ENCODE data around the gene CRB2.
"Not testable (repeated sequence)": the region's sequence is repeated elsewhere in the genome, so short reads cannot be mapped to it uniquely, and the experiment has no call there.

The CRB2 gene

GRCh38 chr9:123394291-123395235, 38.6 kb downstream of the CRB2 start:
- ChIA-PET POLR2A (no interaction called here), CTCF (no interaction called here)
- no peak for DNase-seq (ENCODE audit: extremely low spot score)
- TF ChIP-seq CTBP1 (IDR thresholded peaks at IDR 0.05; ENCODE audit: borderline replicate concordance) (no peak), BHLHE40 (IDR thresholded peaks at IDR 0.05; ENCODE audit: borderline replicate concordance) (no peak), ZNF384 (IDR thresholded peaks at IDR 0.05) (no peak), FOXA1 (IDR thresholded peaks at IDR 0.05) (no peak), ARNT (IDR thresholded peaks at IDR 0.05) (no peak), L3MBTL2 (conservative IDR thresholded peaks at IDR 0.05) (no peak), FOXM1 (IDR thresholded peaks at IDR 0.05; ENCODE audit: borderline replicate concordance) (no peak), LEF1 (IDR thresholded peaks at IDR 0.05; ENCODE audit: borderline replicate concordance) (no peak), FOXK2 (IDR thresholded peaks at IDR 0.05) (no peak), HDGF (IDR thresholded peaks at IDR 0.05; ENCODE audit: borderline replicate concordance) (no peak)
- TF ChIP-seq, protein P1, sequence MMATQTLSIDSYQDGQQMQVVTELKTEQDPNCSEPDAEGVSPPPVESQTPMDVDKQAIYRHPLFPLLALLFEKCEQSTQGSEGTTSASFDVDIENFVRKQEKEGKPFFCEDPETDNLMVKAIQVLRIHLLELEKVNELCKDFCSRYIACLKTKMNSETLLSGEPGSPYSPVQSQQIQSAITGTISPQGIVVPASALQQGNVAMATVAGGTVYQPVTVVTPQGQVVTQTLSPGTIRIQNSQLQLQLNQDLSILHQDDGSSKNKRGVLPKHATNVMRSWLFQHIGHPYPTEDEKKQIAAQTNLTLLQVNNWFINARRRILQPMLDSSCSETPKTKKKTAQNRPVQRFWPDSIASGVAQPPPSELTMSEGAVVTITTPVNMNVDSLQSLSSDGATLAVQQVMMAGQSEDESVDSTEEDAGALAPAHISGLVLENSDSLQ (IDR thresholded peaks at IDR 0.05) = no peak

DNA sequence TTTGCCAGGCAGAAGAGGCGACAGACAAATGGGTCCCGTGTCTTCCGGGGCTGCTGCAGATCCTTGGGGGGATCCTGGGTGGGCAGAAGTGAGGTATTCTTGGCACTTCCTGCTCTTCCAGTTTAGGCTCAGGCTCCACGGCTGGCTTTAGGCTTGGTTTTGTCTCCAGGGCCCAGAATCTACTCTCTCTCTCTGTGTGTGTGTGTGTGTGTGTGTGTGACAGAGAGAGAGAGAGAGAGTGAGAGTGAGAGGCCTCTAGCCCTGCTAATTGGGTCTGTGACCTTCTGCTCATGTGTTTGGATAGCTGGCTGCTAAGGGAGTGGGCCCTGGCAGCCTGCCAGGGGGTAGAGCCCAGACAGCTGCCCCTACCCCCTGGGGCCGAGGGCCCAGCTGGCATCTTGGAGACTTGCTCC, 39.3 kb downstream of the CRB2 start:
- no peak for DNase-seq (ENCODE audit: extremely low spot score)
- CTCF ChIA-PET = interaction anchor here (0.6 kb wide), 1 partner anchor 40 kb away, joined by 3 read pairs; no protein-coding TSS in a partner anchor
- no peak for TF ChIP-seq SP1 (IDR thresholded peaks at IDR 0.05)
- no peak for TF ChIP-seq HDGF (IDR thresholded peaks at IDR 0.05; ENCODE audit: borderline replicate concordance)
- no peak for TF ChIP-seq ZNF384 (IDR thresholded peaks at IDR 0.05)
- no peak for TF ChIP-seq LEF1 (IDR thresholded peaks at IDR 0.05; ENCODE audit: borderline replicate concordance)
- no peak for TF ChIP-seq TARDBP (IDR thresholded peaks at IDR 0.05)
- TF ChIP-seq, protein P1 (IDR thresholded peaks at IDR 0.05) = no peak
- no peak for TF ChIP-seq FOXA1 (IDR thresholded peaks at IDR 0.05)
- no peak for TF ChIP-seq ELF4 (IDR thresholded peaks at IDR 0.05)
- no peak for TF ChIP-seq FOXM1 (IDR thresholded peaks at IDR 0.05; ENCODE audit: borderline replicate concordance)
- no peak for TF ChIP-seq NFRKB (IDR thresholded peaks at IDR 0.05)
- no peak for TF ChIP-seq BHLHE40 (IDR thresholded peaks at IDR 0.05; ENCODE audit: borderline replicate concordance)
- no peak for TF ChIP-seq SUZ12 (IDR thresholded peaks at IDR 0.05)
- POLR2A ChIA-PET = no interaction called here

- DNase-seq (ENCODE audit: extremely low spot score) = no peak
- POLR2A ChIA-PET = no interaction called here
- TF ChIP-seq L3MBTL2 (conservative IDR thresholded peaks at IDR 0.05) (no peak), ZNF384 (IDR thresholded peaks at IDR 0.05) (no peak), ARNT (IDR thresholded peaks at IDR 0.05) (no peak), TARDBP (IDR thresholded peaks at IDR 0.05) (no peak), CTBP1 (IDR thresholded peaks at IDR 0.05; ENCODE audit: borderline replicate concordance) (no peak), LEF1 (IDR thresholded peaks at IDR 0.05; ENCODE audit: borderline replicate concordance) (no peak), FOXM1 (IDR thresholded peaks at IDR 0.05; ENCODE audit: borderline replicate concordance) (no peak)
- TF ChIP-seq, protein P1 (IDR thresholded peaks at IDR 0.05) = no peak
- CTCF ChIA-PET = interaction anchor here (0.6 kb wide), 2 partner anchors 41 to 1571 kb away, joined by 3 read pairs; no protein-coding TSS in a partner anchor
Measured at GRCh38 chr9:123395689-123396511, 39.9 kb downstream of the CRB2 start.

DNA sequence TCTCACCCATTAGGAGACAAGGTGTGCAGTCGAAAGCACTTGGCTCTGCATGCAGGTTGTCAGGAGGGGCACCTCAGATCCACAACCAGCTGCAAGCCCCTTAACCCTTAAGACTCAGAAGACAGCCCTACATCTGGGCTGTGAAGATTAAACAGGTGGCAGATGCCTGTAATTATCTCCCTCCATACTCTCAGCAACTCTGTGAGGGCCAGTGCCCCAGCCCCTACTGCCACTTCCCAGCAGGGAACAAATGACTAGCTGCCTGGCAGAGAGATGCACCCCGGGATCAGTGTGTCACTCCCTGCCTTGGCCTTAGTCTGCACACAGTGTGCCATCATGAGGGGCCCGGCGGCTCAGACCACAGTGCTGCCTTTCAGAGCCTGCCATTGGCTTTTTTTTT, 42.0 kb downstream of the CRB2 start:
- CTCF ChIA-PET = no interaction called here
- no peak for DNase-seq (ENCODE audit: extremely low spot score)
- POLR2A ChIA-PET = no interaction called here
- TF ChIP-seq SUZ12 (IDR thresholded peaks at IDR 0.05) (no peak), ARNT (IDR thresholded peaks at IDR 0.05) (no peak), L3MBTL2 (conservative IDR thresholded peaks at IDR 0.05) (no peak), HDGF (IDR thresholded peaks at IDR 0.05; ENCODE audit: borderline replicate concordance) (no peak), CTBP1 (IDR thresholded peaks at IDR 0.05; ENCODE audit: borderline replicate concordance) (no peak), FOXA1 (IDR thresholded peaks at IDR 0.05) (no peak)

- POLR2A ChIA-PET; DNase-seq (ENCODE audit: extremely low spot score): not testable (repeated sequence)
- CTCF ChIA-PET = interaction anchor here (1.6 kb wide), 1 partner anchor 11 kb away, joined by 6 read pairs; no protein-coding TSS in a partner anchor
Measured at GRCh38 chr9:123398938-123399337, 42.9 kb downstream of the CRB2 start.

DNA sequence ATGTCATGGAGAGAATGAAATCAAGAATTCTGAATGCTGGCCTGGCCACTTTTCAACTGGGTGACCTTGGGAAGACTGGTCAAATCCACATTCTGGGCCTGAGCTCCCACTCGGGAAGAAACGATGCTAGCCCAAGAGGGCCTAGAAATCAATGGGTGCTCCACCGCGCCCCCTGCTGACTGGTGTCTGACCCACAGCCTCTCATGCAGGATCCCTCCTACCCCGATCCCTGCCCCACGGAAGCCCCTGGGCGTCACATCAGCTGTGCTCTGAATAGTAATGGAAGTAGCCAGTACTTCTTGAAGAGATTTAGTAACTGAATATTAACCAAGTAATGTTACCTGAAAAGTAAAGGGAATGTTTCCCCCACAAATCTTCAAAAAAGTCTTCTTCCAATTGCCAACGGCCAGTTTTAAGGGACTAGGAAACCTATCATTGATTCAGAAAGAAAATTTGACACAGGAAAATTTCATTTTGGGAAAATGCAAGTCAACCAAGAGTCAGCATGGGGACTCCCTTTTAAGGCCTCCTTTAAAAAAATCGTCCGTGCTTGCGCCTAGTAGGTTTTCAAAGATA, 43.9 kb downstream of the CRB2 start:
- DNase-seq (ENCODE audit: extremely low spot score) = peak; percentile 73
- ChIA-PET CTCF (interaction anchor here (0.6 to 1.6 kb wide), 4 partner anchors 10 to 1388 kb away, joined by 3 to 6 read pairs (median 3); no protein-coding TSS in a partner anchor), POLR2A (no interaction called here)
- TF ChIP-seq CTBP1 (IDR thresholded peaks at IDR 0.05; ENCODE audit: borderline replicate concordance) (no peak), NFRKB (IDR thresholded peaks at IDR 0.05) (no peak), FOXA1 (IDR thresholded peaks at IDR 0.05) (no peak), ZNF384 (IDR thresholded peaks at IDR 0.05) (no peak), L3MBTL2 (conservative IDR thresholded peaks at IDR 0.05) (no peak), ELF4 (IDR thresholded peaks at IDR 0.05) (no peak), FOXM1 (IDR thresholded peaks at IDR 0.05; ENCODE audit: borderline replicate concordance) (no peak), FOXK2 (IDR thresholded peaks at IDR 0.05) (no peak), SP1 (IDR thresholded peaks at IDR 0.05) (no peak), HDGF (IDR thresholded peaks at IDR 0.05; ENCODE audit: borderline replicate concordance) (no peak), ARNT (IDR thresholded peaks at IDR 0.05) (no peak), SUZ12 (IDR thresholded peaks at IDR 0.05) (no peak), LEF1 (IDR thresholded peaks at IDR 0.05; ENCODE audit: borderline replicate concordance) (no peak), TARDBP (IDR thresholded peaks at IDR 0.05) (no peak), BHLHE40 (IDR thresholded peaks at IDR 0.05; ENCODE audit: borderline replicate concordance) (no peak)
- TF ChIP-seq, protein P1 (IDR thresholded peaks at IDR 0.05) = no peak
